A549 (cell line): ENCODE measurements around the gene ZBTB4.

Source experiments
- ESRRA ChIP-seq: fragments of 150-350 bp; IDR thresholded peaks from 2 replicates; pipeline ENCODE4 v1.6.1; 2014; ENCODE audit warnings: mild to moderate bottlenecking, low read length, borderline replicate concordance
- MYC ChIP-seq: IDR thresholded peaks from 2 replicates; pipeline ENCODE4 v1.6.1; 2012; ENCODE audit warnings: mild to moderate bottlenecking, inconsistent platforms, low read length, improper control_type of control experiment, borderline replicate concordance
- POLR2A ChIP-seq: IDR thresholded peaks from 2 replicates; pipeline ENCODE4 v1.6.1; 2012; ENCODE audit warnings: mild to moderate bottlenecking, low read length
- RCOR1 ChIP-seq: fragments of 150-350 bp; IDR thresholded peaks from 2 replicates; pipeline ENCODE4 v1.6.1; 2014; ENCODE audit warnings: antibody characterized with exemption, low read length, low read depth
- TF ChIP-seq, protein P1 (sequence below): fragments of 450-650 bp; IDR thresholded peaks from 2 replicates; pipeline ENCODE4 v1.6.1; 2014; ENCODE audit warnings: antibody characterized with exemption
- TF ChIP-seq, protein P2 (sequence below): fragments of >200 bp; sonication (Bioruptor Twin); formaldehyde crosslinking; IDR thresholded peaks from 3 replicates; pipeline ENCODE4 v1.5.1; 2016

DNA sequence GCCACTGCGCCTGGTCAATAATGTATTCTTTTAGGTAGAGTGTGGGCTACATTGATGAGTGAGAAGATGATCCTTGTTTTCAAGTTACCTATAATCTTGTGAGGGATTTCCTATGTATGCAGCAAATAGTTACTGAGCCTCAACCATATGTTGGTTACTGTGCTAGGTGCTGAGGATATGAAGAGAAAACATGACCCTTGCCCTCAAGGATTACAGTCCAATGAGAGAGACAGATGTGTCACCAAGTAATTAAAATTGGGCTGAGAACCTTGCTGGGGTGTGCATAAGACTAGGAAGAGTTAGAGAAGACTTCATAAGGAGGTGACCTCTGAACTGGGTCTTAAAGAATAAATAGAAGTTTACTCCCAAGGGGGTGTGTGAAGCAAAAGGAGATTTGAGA is 12.2 kb upstream of the ZBTB4 start:
- TF ChIP-seq ESRRA (no peak), MYC (no peak), POLR2A (no peak), RCOR1 (no peak)
- TF ChIP-seq, protein P1, sequence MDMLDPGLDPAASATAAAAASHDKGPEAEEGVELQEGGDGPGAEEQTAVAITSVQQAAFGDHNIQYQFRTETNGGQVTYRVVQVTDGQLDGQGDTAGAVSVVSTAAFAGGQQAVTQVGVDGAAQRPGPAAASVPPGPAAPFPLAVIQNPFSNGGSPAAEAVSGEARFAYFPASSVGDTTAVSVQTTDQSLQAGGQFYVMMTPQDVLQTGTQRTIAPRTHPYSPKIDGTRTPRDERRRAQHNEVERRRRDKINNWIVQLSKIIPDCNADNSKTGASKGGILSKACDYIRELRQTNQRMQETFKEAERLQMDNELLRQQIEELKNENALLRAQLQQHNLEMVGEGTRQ = no peak
- TF ChIP-seq, protein P2, sequence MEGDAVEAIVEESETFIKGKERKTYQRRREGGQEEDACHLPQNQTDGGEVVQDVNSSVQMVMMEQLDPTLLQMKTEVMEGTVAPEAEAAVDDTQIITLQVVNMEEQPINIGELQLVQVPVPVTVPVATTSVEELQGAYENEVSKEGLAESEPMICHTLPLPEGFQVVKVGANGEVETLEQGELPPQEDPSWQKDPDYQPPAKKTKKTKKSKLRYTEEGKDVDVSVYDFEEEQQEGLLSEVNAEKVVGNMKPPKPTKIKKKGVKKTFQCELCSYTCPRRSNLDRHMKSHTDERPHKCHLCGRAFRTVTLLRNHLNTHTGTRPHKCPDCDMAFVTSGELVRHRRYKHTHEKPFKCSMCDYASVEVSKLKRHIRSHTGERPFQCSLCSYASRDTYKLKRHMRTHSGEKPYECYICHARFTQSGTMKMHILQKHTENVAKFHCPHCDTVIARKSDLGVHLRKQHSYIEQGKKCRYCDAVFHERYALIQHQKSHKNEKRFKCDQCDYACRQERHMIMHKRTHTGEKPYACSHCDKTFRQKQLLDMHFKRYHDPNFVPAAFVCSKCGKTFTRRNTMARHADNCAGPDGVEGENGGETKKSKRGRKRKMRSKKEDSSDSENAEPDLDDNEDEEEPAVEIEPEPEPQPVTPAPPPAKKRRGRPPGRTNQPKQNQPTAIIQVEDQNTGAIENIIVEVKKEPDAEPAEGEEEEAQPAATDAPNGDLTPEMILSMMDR = no peak
